Uterus (tissue), 4 donors: ENCODE results near the gene CTR9. TPM values are rescaled to one million over a fixed set of nuclear protein-coding genes. Genes with fewer than 3 reads are reported as not detected.
A peak's percentile ranks its signal among the peaks of the same experiment; 100 is the strongest.

Experiments
- DNase-seq, 2 donors: peaks; one replicate each; pipeline ENCODE4 v3.0.0-alpha.2; 2019 to 2020
- H3K27ac ChIP-seq, 2 donors: fragments of 200-600 bp; sonication (generic); 1 replicate in 1 of 2; 2 replicates in 1 of 2; pipeline ENCODE4 v1.5.1; 2016 to 2018
- H3K27me3 ChIP-seq, 2 donors: fragments of 200-600 bp; sonication (generic); one replicate each; pipeline ENCODE4 v1.5.1; 2018 to 2019; ENCODE audit warnings: control low read depth in 1 of 2
- H3K36me3 ChIP-seq, 2 donors: fragments of 200-600 bp; sonication (generic); one replicate each; pipeline ENCODE4 v1.5.1; 2019; ENCODE audit warnings: control low read depth in 1 of 2
- H3K4me1 ChIP-seq, 2 donors: fragments of 200-600 bp; sonication (generic); one replicate each; pipeline ENCODE4 v1.5.1; 2018 to 2019; ENCODE audit warnings: control low read depth in 1 of 2
- H3K4me3 ChIP-seq, 2 donors: fragments of 200-600 bp; sonication (generic); 1 replicate in 1 of 2; 2 replicates in 1 of 2; pipeline ENCODE4 v1.5.1; 2018 to 2019; ENCODE audit warnings: mild to moderate bottlenecking in 1 of 2
- H3K9me3 ChIP-seq, 2 donors: fragments of 200-600 bp; sonication (generic); one replicate each; pipeline ENCODE4 v1.5.1; 2019; ENCODE audit warnings: control low read depth in 1 of 2
- CTCF ChIP-seq, 4 experiments: fragments of 200-600 bp in 2 of 4; fragments of 450-650 bp in 2 of 4; sonication (generic) in 2 of 4; IDR thresholded peaks; one replicate each; pipeline ENCODE4 v1.5.1; 2016 to 2019; ENCODE audit warnings: antibody characterized with exemption in 4 of 4, mild to moderate bottlenecking in 2 of 4, moderate library complexity in 1 of 4
- POLR2A ChIP-seq, 2 donors: fragments of 450-650 bp; IDR thresholded peaks; one replicate each; pipeline ENCODE4 v1.6.1; 2016; ENCODE audit warnings: antibody characterized with exemption in 2 of 2, mild to moderate bottlenecking in 1 of 2, moderate library complexity in 1 of 2
- intact Hi-C: fragments of 100-400 bp; cut with DNase I; formaldehyde crosslinking; loops from one replicate; pipeline ENCODE4 v1.15.1; 2023; ENCODE audit warnings: low total_unique reads
- total RNA-seq, 4 donors: library from RNA; depleted of rRNA in 3 of 4; stranded (reverse); fragments of >200 nt in 3 of 4; gene quantifications; one replicate each; pipeline versions ENCODE4 v1.1.0 to v1.2.4, GENCODE V29; 2014 to 2023
- donor health status: DM: yes; HTN: yes; CAD: no.

CTR9 gene
- total RNA-seq, 4 donors from 2014 or later, result 22.0 to 48.6 (median 38.5) TPM

DNA sequence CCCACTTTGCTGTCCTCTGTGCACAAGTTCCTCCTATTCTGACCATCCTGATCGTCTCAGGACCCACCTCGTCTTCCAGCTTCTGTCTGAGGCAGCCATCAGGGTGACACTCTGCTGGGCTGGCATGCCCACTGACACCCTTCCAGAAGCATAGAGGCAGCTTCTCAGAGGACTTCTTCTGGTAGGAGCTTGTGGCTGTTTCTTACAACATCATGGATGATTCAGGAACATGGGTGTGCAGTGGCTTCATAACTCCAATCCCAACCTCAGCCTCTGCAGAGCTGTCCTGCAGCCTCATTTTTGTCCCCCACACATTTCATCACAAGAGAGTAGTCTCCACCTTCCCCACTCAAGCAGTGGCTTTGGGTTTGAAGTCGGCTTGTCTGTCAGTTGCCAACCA, 20.9 kb upstream of the CTR9 start:
- no peak overlapping the region for H3K27ac ChIP-seq
- TF ChIP-seq POLR2A (IDR thresholded peaks at IDR 0.05), result no peak
- no peak for TF ChIP-seq CTCF (IDR thresholded peaks at IDR 0.05)
- no peak overlapping the region for H3K4me3 ChIP-seq
- H3K9me3 ChIP-seq, result no peaks in the 10 kb centered on the region
- intact Hi-C loops, result loop anchor here (10.0 kb wide), 2 partner anchors 215 to 325 kb away; no protein-coding TSS in a partner anchor
- no peaks in the 10 kb centered on the region for H3K36me3 ChIP-seq
- no peak for DNase-seq
- peaks cover 0 to 5% of the 10 kb centered on the region in 2 donors for H3K4me1 ChIP-seq
- no peaks in the 10 kb centered on the region for H3K27me3 ChIP-seq

- Histone ChIP-seq H3K9me3 (no peaks in the 10 kb centered on the region), H3K36me3 (no peaks in the 10 kb centered on the region), H3K4me1 (peaks cover 0 to 5% of the 10 kb centered on the region in 2 donors), H3K27ac (no peak overlapping the region), H3K4me3 (no peak overlapping the region), H3K27me3 (no peaks in the 10 kb centered on the region)
- intact Hi-C loops, result loop anchor here (10.0 kb wide), 2 partner anchors 216 to 326 kb away; no protein-coding TSS in a partner anchor
- no peak for DNase-seq
- no peak for TF ChIP-seq CTCF (IDR thresholded peaks at IDR 0.05)
- TF ChIP-seq POLR2A (IDR thresholded peaks at IDR 0.05), result no peak
Measured at GRCh38 chr11:10731064-10731680, 19.9 kb upstream of the CTR9 start.

DNA sequence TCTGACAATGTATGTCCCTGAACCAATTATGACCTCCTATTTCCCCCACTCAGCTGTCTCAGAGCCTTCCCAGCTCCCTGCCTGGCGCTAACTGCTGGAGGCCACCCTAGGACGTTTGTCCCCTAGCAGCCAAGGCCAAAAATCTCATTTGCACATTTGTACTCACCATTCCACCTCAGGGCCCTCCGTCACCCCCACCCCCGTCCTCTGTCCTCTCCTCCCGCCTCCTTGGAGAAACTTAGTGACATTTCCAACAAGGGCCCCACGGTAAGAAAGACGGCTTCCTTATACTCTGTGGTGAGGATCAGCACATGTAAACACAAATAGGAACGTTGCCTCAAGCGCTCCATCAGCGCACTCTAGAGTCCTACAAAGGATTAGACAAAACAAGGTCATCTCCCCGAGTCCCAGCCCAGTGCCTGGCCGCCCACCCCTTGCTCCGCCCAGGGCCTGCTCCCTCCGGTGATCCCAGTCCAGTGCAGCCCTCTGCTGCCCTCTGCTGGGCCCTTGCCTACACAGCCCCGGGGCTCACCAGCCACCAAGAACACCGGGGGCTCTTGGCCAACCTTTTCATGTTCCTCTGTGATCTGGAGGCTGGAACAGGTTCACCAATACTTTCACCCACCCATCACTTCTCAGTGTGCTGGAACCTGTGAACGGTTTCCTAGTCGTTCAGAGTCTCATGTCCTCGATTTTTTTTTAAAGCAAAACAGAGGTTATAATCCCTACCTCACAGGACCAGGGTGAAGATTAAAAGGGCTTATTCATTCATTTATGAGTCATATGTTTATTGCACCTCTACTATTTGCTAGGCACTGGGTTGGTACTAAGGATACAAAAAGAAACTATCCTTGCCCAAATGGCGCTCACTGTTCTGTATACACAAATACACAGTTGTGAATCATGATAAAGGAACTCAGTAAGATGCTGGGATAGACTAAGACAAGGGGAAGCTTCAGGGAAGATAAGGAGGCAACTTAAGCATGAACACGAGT, 15.3 kb upstream of the CTR9 start:
- TF ChIP-seq CTCF (IDR thresholded peaks at IDR 0.05) (peak; percentile 97 to 100 (median 100)), POLR2A (IDR thresholded peaks at IDR 0.05) (peak in 1 of 2 donors; percentile 41)
- no peaks in the 10 kb centered on the region for H3K27me3 ChIP-seq
- no peaks in the 10 kb centered on the region for H3K9me3 ChIP-seq
- intact Hi-C loops, result loop anchor here (10.0 kb wide), 2 partner anchors 221 to 331 kb away; no protein-coding TSS in a partner anchor
- H3K4me3 ChIP-seq, result no peak overlapping the region
- peak overlapping the region; percentile 74 to 78 for H3K27ac ChIP-seq
- no peaks in the 10 kb centered on the region for H3K36me3 ChIP-seq
- DNase-seq, result peak; percentile 96
- no peaks in the 10 kb centered on the region for H3K4me1 ChIP-seq

- DNase-seq, result peak; percentile 33 to 67
- TF ChIP-seq CTCF (IDR thresholded peaks at IDR 0.05) (no peak), POLR2A (IDR thresholded peaks at IDR 0.05) (no peak)
- intact Hi-C loops, result no loop called here
- no peak overlapping the region for H3K4me3 ChIP-seq
- H3K4me1 ChIP-seq, result peaks cover 0 to 7% of the 10 kb centered on the region in 2 donors
- no peaks in the 10 kb centered on the region for H3K27me3 ChIP-seq
- H3K36me3 ChIP-seq, result no peaks in the 10 kb centered on the region
- no peaks in the 10 kb centered on the region for H3K9me3 ChIP-seq
- peak overlapping the region; percentile 74 for H3K27ac ChIP-seq
Measured at GRCh38 chr11:10742460-10743208, 8.4 kb upstream of the CTR9 start.
